OCI-LY3 (cell line): Measurements from ENCODE around the gene BEND4.

Experiments
- H2AFZ ChIP-seq: fragments of 200-600, 300-600 bp; shearing (Covaris generic); 2 replicates; pipeline ENCODE4 v1.6.0; 2014; ENCODE audit warnings: antibody characterized with exemption, low read depth, low read length
- H3K27ac ChIP-seq: fragments of 200-600, 300-600 bp; sonication (generic); 2 replicates; pipeline ENCODE4 v1.5.1; 2014; ENCODE audit warnings: mild to moderate bottlenecking, low read length, moderate library complexity, mixed read lengths
- H3K27me3 ChIP-seq: fragments of 200-600, 300-600 bp; sonication (generic); 2 replicates; pipeline ENCODE4 v1.6.1; 2014; ENCODE audit warnings: low read depth, low read length, mixed read lengths
- H3K36me3 ChIP-seq: fragments of 200-600, 300-600 bp; sonication (generic); replicated peaks from 2 replicates; pipeline ENCODE3; 2014; ENCODE audit warnings: low read depth, low read length, mixed read lengths
- H3K4me1 ChIP-seq: fragments of 300-600, 200-600 bp; sonication (generic); 2 replicates; pipeline ENCODE4 v1.6.1; 2014; ENCODE audit warnings: low read length, mixed read lengths
- H3K4me2 ChIP-seq: fragments of 200-600, 300-600 bp; sonication (generic); 2 replicates; pipeline ENCODE4 v1.6.1; 2014; ENCODE audit warnings: low read length, mixed read lengths
- H3K4me3 ChIP-seq: fragments of 300-600, 200-600 bp; sonication (generic); 2 replicates; pipeline ENCODE4 v1.5.1; 2014; ENCODE audit warnings: antibody characterized with exemption, mild to moderate bottlenecking, low read length, moderate library complexity
- H3K79me2 ChIP-seq: fragments of 300-600, 200-600 bp; shearing (Covaris generic); 2 replicates; pipeline ENCODE4 v1.6.1; 2014; ENCODE audit warnings: mild to moderate bottlenecking, low read length, mixed read lengths
- H3K9ac ChIP-seq: fragments of 300-600, 200-600 bp; shearing (Covaris generic); 2 replicates; pipeline ENCODE4 v1.6.0; 2014; ENCODE audit warnings: mild to moderate bottlenecking, low read length, moderate library complexity
- H3K9me3 ChIP-seq: fragments of 200-600, 300-600 bp; shearing (Covaris generic); 2 replicates; pipeline ENCODE4 v1.6.1; 2014; ENCODE audit warnings: low read length, mixed read lengths; ENCODE audit not compliant: insufficient read depth
- H4K20me1 ChIP-seq: fragments of 200-600, 300-600 bp; sonication (generic); 2 replicates; pipeline ENCODE4 v1.6.1; 2016; ENCODE audit warnings: low read length, mixed read lengths; ENCODE audit not compliant: insufficient read depth
- EZH2phosphoT487 ChIP-seq: fragments of 200-600 bp; shearing (Covaris generic); IDR thresholded peaks from 2 replicates; pipeline ENCODE4 v1.6.1; 2018; ENCODE audit warnings: antibody characterized with exemption, mixed run types, low read depth
- TF ChIP-seq, protein P1 (sequence below): fragments of 200-600, 300-600 bp; sonication (generic); IDR thresholded peaks from 2 replicates; pipeline ENCODE4 v1.5.1; 2014; ENCODE audit warnings: antibody characterized with exemption, low read length, low read depth

BEND4 gene

DNA sequence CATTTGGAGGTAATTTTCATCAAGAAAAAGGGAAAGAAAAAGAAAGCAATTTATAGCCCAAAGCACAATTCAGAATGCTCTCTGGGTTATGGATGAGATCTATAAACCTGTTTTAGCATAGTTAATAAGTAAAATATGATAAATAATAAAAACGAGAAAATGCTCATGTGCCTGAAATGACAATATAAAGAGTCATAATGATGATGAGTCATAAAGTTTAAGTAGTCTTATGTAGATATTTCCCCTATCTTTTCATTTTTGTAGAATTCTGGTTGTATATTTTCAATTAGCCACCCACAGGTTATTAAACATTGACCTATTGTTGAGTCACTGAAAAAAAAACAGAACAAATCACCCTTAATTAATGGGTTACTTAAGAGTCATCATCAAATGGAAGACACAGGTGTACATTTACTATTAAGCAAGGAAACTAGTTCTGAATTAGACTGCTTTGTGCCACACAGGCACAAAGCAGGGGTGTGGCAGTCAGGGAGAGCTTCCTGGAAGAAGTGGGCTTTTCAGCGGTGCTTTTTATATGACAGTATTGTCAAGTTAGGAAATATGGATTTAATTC is 29.3 kb downstream of the BEND4 start:
- no peaks in the 10 kb centered on the region for H3K36me3 ChIP-seq
- no peak overlapping the region for H2AFZ ChIP-seq
- no peak overlapping the region for H3K9ac ChIP-seq
- TF ChIP-seq, protein P1, sequence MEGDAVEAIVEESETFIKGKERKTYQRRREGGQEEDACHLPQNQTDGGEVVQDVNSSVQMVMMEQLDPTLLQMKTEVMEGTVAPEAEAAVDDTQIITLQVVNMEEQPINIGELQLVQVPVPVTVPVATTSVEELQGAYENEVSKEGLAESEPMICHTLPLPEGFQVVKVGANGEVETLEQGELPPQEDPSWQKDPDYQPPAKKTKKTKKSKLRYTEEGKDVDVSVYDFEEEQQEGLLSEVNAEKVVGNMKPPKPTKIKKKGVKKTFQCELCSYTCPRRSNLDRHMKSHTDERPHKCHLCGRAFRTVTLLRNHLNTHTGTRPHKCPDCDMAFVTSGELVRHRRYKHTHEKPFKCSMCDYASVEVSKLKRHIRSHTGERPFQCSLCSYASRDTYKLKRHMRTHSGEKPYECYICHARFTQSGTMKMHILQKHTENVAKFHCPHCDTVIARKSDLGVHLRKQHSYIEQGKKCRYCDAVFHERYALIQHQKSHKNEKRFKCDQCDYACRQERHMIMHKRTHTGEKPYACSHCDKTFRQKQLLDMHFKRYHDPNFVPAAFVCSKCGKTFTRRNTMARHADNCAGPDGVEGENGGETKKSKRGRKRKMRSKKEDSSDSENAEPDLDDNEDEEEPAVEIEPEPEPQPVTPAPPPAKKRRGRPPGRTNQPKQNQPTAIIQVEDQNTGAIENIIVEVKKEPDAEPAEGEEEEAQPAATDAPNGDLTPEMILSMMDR, result no peak
- TF ChIP-seq EZH2phosphoT487, result no peak
- H3K9me3 ChIP-seq, result no peaks in the 10 kb centered on the region
- no peaks in the 10 kb centered on the region for H3K27me3 ChIP-seq
- H3K27ac ChIP-seq, result no peak overlapping the region
- H3K4me1 ChIP-seq, result peaks cover 10% of the 10 kb centered on the region
- H3K4me2 ChIP-seq, result no peak overlapping the region
- H4K20me1 ChIP-seq, result no peaks in the 10 kb centered on the region
- H3K79me2 ChIP-seq, result no peaks in the 10 kb centered on the region
- no peak overlapping the region for H3K4me3 ChIP-seq

DNA sequence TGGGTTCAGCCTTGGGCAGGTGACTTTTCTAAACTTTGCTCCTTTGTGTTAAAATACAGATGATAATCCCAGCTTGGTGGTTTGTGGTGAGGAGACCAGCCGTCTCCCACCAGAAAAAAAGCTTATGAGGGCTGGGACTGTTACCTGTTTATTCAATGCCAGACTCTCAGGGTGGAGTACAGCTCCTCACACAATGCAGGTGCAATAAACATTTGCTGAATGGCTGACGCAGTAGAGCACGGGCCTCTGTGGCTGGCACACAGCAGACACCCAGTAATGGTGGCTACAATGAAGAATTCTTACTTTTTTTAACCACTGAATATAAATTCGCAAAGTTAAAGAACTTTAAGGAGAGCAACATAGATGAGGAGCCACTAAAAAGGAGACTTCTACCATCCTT is 30.2 kb downstream of the BEND4 start:
- no peak overlapping the region for H3K4me3 ChIP-seq
- no peak for TF ChIP-seq EZH2phosphoT487
- TF ChIP-seq, protein P1, result no peak
- H3K4me1 ChIP-seq, result peaks cover 7% of the 10 kb centered on the region
- H3K27ac ChIP-seq, result no peak overlapping the region
- no peaks in the 10 kb centered on the region for H3K27me3 ChIP-seq
- no peaks in the 10 kb centered on the region for H4K20me1 ChIP-seq
- no peak overlapping the region for H3K9ac ChIP-seq
- no peak overlapping the region for H2AFZ ChIP-seq
- H3K9me3 ChIP-seq, result no peaks in the 10 kb centered on the region
- no peak overlapping the region for H3K4me2 ChIP-seq
- peaks cover 3% of the 10 kb centered on the region for H3K36me3 ChIP-seq
- no peaks in the 10 kb centered on the region for H3K79me2 ChIP-seq

- no peaks in the 10 kb centered on the region for H3K27me3 ChIP-seq
- peaks cover 3% of the 10 kb centered on the region; the same call in 1 of the 2 replicates for H3K4me1 ChIP-seq
- H3K79me2 ChIP-seq, result no peaks in the 10 kb centered on the region
- no peak overlapping the region for H3K4me2 ChIP-seq
- TF ChIP-seq, protein P1, result no peak
- TF ChIP-seq EZH2phosphoT487, result no peak
- H3K36me3 ChIP-seq, result peaks cover 4% of the 10 kb centered on the region
- no peaks in the 10 kb centered on the region for H3K9me3 ChIP-seq
- no peak overlapping the region for H2AFZ ChIP-seq
- H3K9ac ChIP-seq, result no peak overlapping the region
- no peak overlapping the region for H3K4me3 ChIP-seq
- no peaks in the 10 kb centered on the region for H4K20me1 ChIP-seq
- H3K27ac ChIP-seq, result no peak overlapping the region
Observed at GRCh38 chr4:42119886-42120285, 32.6 kb downstream of the BEND4 start.

- H3K27me3 ChIP-seq, result no peaks in the 10 kb centered on the region
- no peaks in the 10 kb centered on the region for H3K79me2 ChIP-seq
- no peak overlapping the region for H3K27ac ChIP-seq
- H3K36me3 ChIP-seq, result peaks cover 4% of the 10 kb centered on the region
- H2AFZ ChIP-seq, result no peak overlapping the region
- H3K9me3 ChIP-seq, result no peaks in the 10 kb centered on the region
- TF ChIP-seq, protein P1, result no peak
- no peak for TF ChIP-seq EZH2phosphoT487
- H3K9ac ChIP-seq, result no peak overlapping the region
- H4K20me1 ChIP-seq, result no peaks in the 10 kb centered on the region
- H3K4me2 ChIP-seq, result no peak overlapping the region
- no peaks in the 10 kb centered on the region for H3K4me1 ChIP-seq
- no peak overlapping the region for H3K4me3 ChIP-seq
Observed at GRCh38 chr4:42112846-42113245, 39.6 kb downstream of the BEND4 start.
